EH (cell line): Measurements from ENCODE around the gene DLG4.
A peak's percentile ranks its signal among the peaks of the same experiment; 100 is the strongest.
"Not testable (repeated sequence)": the region's sequence is repeated elsewhere in the genome, so short reads cannot be mapped to it uniquely, and the experiment has no call there.

Source experiments
- DNase-seq: peaks from one replicate; pipeline ENCODE4 v3.0.0-alpha.2; 2015; ENCODE audit warnings: low read depth

DLG4 gene

DNA sequence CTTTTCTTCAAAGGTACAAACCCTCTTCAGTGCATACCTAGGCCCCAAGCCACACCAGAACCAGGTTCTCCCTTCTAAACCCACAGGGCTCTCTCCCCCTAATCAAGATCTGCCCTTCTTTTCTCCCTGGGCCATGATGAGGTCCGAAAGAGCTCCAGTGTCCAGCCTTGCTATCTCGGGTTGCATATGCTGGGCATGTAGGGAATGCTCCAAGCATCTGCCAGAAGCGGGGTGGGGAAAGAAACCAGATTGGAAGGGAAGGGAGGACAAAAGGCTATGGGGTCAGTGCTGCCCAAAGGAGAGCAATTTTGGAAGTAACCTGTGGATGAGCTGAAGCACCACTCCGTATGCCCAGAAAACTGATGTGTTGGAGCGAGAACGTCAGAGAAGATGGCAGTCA is 29.6 kb upstream of the DLG4 start:
- no peak for DNase-seq

DNA sequence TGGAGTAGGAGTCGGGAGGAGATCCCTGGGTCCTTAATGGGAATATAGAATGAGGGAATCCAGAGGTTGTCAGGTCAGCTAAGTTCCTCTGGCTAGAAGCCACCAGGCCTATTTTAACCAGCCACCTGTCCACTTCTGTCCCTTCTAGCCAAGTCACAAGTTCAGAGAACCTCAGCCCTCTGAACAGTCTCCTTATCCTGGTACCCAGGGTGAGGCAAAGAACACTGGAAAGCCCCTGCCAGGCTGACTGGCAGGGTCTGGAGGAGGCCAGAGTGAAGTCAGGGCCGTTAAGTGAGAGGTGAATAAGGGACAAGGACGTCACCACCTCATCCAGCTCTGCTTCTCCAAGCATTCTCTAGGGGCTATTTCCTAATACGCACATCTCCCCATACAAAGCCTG is 29.2 kb upstream of the DLG4 start:
- no peak for DNase-seq

DNA sequence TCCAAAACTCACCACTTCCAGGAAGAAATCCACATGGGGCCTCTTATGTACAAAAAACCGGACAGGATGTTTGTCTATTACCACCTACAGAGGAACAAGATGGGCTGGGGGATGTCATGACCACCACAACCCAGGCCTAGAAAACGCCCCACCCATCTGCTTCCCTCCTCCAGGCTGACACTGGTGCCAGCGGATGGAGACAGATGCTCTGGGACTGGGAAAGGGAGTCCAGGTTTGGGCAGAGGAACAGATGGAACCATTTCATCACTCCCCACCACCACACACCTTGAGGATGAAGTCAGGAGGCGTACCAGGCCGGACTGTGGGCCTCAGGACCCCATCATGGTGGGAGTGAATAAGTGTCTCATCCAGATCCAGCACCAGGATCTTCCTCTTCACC is 27.1 kb upstream of the DLG4 start:
- no peak for DNase-seq

DNA sequence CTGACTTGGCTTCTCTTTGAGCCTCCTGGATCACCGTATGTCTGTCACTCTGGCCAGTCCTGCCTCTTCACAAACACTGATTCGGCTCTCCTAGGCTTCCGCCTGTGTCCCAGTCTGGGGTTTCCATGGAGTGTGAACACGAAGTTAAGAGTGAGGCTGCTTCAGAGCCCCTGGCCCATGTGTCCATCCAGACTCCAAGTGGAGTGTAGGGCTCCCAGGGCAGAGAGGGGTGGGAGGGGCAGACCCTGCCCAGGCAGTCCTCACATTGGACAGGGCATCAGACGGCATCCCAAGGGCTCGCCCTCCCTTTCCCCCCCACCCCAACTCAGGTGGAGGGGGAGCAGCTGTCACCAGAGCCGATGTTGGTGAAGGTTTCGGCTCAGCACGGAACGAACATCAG is 24.2 kb upstream of the DLG4 start:
- DNase-seq = not testable (repeated sequence)

DNA sequence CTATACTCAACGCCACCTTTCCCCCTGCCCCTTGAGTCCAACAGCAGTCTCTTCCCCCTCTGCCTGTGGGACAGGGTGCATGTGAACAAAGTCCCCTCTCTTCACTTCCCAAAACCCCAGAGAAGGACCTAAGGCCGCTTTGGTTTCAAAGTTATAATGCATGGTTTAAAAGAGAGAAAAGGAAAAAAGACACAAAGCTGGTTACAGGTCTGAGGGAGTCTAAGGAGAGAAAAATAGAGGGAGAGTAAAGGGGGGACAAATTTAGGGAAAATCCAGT is 23.8 kb upstream of the DLG4 start:
- no peak for DNase-seq

DNA sequence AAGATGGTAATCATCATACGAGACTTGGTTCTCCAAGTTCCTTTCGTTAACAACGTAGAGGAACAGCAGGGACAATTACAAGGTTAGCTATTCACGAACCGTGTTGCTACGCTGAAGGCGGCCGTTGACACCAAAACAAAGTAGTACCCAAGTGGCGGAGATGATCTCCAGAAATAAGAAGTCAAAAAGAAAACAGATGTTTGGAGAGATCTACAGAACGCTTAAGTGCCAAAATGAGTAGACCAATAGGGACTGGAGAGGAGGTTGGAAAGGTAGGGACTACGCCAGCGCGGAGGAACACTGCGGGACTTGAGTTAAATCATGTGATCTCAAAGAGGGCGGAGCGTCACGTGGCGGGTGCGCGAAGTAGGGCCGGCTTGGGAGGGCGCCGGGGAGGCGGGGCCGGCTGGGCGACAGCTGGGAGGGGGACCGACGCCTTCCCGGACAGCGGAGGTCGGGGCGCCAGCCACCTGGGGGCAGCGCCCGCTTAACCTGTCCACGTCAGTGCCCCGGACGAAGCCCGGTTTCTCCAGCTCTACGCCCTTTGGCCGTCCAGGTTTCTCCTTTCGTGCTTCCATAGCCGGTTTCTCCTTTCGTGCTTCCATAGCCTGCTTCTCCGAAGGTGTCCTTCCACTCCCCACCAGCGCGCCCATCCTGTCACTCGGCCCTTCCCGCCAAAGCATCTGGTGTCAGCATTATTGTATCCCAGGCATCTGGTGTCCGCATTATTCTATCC is 23.2 kb upstream of the DLG4 start:
- DNase-seq = peak; percentile 91

DNA sequence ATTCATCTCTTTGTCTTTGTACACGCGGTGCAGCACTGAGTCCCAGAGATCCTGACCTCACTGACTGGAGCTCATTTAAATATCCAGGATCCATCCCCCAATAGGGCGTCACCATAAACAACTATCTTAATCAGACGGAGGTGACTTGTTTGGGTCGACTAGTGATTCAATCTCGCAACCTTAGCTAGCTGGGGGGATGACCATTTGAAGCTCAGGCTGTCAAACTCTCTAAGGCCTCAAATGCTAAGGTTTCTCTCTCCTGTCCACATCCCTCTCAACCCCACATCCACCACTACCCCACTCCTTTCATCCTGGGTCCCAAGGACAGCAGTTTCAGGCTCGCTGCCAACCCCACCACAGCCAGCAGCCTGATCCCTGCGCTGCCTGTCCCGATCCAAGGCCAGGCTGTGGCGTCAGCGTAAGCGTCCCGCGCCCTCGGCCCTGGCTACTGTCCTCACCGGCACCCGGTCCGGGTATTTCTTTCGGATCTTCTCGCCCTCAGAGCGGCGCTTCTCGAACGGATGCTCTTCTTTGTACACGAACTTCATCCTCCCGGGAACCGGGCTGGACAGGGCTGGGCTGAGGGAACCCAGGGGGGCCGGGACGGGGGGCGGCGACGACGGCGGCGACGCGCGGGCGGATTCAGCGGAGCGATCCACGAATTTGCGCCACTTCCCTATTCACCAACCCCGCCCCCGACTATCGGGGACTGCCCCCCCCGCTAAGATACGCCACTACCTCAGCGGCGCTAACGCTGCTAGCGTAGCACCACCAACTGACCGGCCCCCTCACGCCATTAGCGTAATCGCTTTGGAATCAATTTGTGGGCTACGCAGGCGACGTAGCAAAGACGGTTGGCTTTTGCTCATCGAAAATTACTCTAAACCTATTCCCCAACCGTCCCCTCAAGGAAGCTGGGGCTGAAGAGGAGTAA is 22.4 kb upstream of the DLG4 start, which contains the start of gene GABARAP:
Gene GABARAP (minus strand): TSS at position 667 of the 934 bp plus-strand sequence. CDS start 119 bp downstream, at position 548.
- peak; percentile 92 for DNase-seq

DNA sequence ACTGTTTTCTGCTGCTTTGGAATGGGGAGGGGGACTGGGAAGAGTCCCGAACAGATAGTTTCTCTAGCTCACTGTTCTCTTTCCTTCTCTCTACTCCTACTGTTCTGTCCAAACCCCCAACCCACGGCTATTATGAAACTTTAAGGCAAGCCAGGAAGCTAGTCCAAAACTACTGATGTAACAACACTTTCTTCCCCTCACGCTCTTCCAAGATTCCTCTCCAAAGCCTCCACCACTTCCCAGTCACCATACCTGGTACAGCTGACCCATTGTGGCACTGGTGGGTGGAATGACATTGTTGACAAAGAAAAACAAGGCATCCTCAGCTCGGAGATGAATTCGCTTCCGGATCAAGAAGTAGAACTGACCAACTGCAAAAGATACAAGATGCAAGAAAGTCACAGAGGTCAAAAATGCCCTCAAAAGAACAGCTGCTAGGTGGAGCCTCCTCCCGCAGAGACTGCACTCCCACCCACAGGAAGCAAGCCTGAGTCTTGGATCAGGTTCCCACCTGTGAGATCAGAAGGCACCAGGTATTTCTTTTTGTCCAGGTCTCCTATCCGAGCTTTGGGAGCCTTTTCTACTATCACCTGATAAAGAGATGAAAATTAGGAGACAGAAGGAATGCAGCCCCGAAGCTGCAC is 21.6 kb upstream of the DLG4 start:
- no peak for DNase-seq

DNA sequence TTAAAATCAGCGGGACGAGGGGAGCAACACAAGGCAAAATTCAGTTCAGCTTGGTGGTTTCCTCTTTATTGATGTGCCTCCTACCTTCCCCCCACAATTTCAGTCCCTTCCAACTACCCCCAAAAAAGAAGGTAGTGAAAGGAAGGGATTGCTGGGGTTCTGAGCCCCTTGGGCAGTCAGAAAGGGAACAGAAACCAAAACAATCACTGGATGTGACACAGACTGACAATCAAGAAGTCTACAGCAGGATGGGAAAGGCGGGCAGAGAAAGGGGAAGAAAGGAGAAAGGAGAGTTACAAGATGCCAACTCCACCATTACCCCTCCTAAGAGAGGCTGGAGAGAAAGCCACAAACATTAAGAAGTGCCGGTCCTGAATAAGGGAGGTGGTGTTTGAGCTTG is 20.7 kb upstream of the DLG4 start:
- DNase-seq = no peak

DNA sequence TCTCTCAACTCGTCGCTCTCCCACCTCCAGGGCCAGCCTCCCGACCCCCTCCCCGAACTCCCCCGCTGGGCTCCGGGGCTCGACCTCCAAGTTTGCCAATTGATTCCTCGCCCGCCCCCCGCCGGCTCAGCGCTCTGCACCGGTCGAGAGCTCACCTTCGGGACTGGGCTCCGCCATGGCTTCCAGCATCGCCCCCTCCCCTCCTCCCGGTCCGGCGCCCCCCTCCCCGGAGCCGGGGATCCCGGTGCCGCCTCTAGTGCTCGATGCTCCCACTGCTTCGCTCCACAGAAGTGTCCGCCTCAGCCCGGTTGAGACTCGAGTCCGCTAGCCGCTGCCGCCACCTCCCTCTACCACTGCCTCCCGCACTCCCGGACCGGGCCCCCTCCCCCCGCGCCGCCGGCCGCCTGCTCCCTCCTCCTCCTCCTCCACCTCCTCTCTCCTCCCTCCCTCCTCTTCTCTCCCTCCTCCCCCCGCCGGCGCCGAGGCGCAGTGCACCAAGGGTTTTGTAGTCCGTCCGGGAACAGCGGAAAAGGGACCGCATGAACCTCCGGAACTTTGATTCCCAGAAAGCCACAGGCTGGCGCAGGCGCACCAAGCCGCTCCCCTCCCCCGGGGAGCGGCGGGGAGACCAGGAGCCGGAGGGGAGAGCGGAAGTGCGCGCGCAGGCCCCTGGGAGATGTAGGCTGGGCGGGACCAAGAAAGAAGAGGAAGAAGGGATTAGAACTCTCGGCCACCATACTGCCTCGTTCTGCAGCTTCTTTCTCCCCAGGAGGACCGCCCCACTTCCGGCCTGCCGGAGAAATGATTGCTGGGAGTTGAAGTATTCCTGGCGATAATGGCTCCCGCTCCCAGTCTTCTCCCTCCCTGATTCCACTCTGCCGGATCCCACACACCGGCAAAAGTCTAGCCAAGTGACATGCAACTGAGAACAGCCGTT is 19.7 kb upstream of the DLG4 start, which contains the start of gene PHF23:
Gene PHF23 (minus strand): TSS at position 367 of the 937 bp plus-strand sequence. CDS start 178 bp downstream, at position 189.
- DNase-seq = peak; percentile 100

DNA sequence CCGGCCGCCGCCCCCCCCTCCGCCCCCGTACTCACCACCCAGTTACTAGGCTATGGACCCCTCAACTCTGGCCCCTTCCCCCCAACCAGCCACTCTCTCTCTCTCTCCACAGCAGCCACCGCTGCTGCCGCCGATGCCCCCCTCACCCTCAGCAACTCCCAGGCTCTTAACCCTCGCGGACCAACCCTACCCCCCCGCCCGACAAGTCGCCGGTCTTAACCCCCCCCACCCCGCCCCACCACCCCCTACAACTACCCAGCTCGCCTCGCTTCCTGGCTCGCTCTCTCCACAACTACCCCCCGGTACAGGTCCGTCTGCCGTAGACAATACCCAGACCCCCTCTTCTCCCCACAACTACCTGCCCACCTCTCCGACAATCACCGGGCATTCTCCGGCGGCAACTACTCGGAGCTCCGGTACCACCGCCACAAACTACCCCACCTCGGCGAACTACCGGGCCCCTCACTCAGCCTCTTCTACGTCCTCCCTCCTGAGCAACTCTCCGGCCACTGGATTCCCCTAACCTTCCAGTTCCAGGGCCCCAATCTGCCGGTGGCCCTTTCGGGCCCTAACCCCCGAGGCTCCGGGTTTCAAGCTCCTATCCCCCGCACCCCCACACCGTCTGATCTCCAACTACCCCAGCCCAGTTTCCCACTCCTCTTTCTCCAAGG is 18.9 kb upstream of the DLG4 start:
- DNase-seq = no peak

DNA sequence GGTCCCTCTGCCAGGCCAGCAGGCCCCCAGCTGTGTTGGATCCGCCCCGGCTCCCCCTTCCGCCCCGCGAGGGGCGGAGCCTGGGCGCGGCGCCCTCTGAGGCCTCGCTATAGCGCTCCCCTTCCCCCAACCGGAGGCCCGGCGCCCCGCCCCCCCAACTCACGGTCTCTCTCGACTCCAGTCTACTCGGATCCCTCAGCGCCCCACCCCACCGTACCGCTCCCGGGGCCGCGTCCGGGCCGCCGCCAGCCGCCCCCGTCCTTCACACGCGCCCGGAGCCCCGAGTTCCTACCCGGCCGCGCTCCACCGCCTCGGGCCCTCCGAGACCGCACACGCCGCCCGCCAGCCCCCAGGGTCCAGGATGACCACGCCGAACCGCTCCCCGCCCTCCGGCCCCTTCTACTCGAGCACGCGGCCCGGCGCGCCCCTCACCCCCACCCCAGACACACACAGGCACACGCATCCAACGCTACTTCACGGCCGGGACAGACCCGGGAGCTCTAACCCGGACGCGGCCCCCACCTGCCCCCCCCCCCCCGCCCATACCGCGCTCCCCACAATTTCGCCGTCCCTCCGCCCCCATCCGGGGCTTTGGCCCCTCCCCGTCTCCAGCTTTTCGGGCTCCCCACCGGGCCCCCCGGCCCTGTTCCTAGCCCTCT is 18.3 kb upstream of the DLG4 start:
- peak; percentile 77 for DNase-seq

DNA sequence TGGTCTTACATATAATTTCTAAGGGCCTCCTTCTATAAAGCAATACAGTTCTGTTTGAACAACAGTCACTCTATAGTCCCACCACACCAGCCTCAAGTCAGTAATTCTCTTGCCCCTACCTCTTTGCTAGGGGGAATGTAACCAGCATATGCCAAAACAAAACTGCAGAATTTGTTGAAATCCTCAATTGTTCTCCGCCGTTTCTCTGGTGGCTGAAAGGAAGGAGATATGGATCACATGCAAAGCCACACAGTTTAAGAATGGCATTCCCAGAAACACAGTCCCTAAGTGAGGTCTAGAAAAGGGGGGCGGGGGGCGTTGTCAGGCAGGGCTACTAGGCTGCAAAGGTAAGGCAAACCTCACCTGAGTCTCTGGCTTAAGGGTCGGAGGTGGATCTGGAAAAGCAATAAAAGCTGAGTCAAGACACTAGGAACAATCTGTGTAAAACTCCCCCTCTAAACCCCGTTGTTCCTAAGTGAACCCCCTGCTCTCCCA is 17.7 kb upstream of the DLG4 start:
- no peak for DNase-seq

DNA sequence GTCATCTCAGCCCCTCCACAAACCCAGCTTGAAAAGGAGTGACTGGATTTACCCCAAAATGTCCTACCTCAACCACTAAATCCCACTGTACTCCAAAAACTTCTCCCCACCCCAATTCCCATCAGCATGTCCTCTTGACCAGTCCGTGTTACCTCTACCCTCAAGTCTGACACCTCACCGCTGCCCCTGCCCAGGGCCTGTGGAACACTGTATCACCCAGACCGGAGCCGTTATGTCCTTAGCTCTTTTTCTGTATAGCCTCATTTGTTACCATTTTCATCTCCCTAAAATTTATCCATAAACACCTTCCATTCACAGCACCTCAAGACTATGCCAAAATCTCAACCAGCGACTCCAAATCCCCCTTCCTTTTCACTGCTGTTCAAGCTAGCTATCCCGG is 17.2 kb upstream of the DLG4 start:
- no peak for DNase-seq

DNA sequence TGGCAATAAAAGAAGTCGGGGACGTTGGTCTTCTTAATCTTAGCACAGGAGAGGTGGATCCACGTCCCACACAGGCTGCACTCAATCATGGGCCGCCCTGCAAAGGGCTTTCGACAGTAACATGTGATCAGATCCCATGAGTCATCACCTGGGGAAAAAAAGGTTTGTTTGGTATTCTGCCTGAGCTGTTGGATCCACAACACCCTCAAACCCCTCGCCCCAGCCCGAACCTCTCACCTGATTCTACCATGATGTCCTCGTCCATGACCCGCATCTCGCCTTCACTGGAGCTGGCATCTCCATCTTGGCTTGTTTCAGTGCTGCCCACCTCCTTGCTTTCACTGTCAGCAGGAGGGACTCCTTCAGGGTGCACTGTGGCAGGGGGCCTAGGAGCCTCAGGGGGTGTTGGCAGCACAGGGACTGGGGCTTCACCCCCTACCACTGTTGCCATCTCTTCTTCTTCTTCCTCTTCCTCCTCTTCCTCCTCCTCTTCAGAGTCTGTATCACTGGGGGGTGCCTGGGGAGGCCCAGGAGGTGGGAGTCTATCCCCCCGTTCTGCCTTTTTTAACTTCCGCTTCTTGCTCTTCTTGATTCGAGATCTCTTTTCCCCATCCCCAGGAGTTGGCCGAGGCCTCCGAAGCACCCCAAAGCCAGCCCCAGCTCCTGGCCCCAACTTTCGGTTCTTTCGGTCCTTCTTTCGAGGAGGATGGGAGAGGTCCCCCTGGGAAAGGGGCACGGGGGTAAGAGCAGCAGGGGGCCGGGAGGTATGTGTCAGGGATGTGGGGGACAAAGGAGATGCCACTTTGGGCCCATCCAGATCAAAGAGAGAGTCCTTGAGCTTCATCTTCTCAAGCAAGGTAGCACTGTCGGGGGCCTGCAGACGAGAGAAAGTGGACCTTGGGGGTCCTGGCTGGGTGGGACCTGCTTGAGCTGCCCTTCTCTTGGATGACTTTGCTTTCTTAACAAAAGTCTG is 16.3 kb upstream of the DLG4 start:
- DNase-seq = no peak

DNA sequence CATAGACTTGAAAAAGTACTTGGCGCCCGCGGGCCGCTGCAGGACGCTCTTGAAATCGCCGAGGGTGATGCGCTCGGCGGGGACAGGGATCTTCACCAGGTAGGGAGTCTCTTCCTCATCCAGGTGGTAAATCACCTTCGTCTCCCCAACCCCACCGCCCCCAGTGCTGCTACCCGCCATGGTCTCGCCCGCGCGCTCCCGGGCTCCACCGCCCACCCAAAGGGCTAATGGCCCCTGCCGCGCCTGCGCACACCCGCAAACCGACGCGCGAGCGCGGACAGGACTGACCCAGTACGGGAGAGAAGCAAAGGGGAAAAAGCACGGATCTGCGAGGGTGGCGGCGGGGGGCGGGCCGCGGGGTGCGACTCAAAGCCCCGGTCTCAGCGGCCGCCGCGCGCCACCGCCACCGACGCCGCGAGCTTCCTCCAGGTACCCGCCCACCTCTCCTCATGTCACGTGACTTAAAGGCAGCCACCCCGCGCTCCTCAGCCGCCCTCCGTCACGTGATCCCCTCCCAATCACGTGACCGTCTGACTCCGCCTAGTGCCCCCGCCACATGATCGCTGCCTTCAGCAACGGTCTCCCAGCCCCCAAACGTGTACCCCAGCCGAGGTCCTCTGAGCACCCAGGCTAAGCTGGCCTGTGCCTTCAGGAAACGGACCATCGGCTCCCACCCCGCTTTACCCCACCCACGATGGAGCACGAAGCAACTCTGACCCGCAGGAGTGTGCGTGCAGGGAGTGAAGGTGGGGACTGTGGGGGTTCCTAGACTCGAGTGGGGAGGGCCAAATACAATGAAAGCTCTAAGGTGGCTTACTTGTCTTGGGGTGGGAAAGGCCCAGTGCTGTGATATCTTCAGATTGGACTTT is 14.7 kb upstream of the DLG4 start, which contains the start of gene DVL2:
Gene DVL2 (minus strand): TSS at position 435 of the 869 bp plus-strand sequence. CDS start 255 bp downstream, at position 180.
- peak; percentile 95 for DNase-seq

DNA sequence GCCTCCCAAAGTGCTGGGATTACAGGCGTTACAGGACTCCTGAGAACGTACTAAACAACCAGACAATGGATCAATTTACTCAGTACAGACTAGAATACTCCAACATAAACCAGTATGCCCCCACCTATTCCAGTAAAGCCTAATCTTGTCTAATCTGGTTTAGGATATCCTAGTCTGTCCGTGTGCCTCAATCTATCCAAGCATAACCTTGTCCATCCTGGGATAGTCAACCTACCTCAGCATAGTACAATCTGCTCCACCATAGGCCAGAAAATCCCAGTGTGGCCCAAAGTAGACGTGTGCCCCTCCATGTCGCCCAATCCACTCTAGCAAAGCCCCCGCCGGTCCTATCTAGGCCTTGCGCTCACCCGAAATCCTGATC is 14.1 kb upstream of the DLG4 start:
- no peak for DNase-seq

DNA sequence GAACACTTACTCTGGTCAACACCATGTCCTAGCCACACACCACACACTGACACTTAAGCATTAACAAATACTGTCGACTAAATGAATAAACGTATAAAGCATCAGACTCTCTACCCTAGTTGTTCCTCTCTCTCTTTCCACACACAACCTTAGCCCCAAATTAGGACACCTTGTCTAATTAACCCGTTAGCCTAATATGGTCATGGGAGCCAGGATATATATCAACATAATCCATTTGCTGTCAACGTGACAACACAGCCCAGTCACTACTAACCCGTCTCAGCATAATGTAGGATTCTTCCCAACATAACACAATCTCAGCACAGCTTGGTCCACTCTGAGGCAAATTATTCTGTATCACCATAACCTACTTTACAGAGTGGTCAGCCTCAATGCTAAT is 12.5 kb upstream of the DLG4 start:
- DNase-seq = no peak
